CD14-positive monocyte (primary cell): Measurements from ENCODE around the gene S100A5. TPM values are rescaled to one million over a fixed set of nuclear protein-coding genes. Genes with fewer than 3 reads are reported as not detected.
"Not testable (repeated sequence)": the region's sequence is repeated elsewhere in the genome, so short reads cannot be mapped to it uniquely, and the experiment has no call there.

Source experiments
- DNase-seq, 3 donors: peaks; one replicate each; pipeline ENCODE4 v3.0.0-alpha.2; 2011 to 2022
- H2AFZ ChIP-seq: 2 replicates; pipeline ENCODE4 v1.6.0; 2012; ENCODE audit warnings: mild to moderate bottlenecking, low read depth, low read length, inconsistent platforms; ENCODE audit not compliant: insufficient read depth, poor library complexity, severe bottlenecking
- H3K27ac ChIP-seq, 2 donors: 1 replicate in 1 of 2; 2 replicates in 1 of 2; pipeline ENCODE4 v1.5.1; 2012 to 2013; ENCODE audit warnings: low read length in 2 of 2, control low read depth in 1 of 2, inconsistent platforms in 1 of 2, low read depth in 1 of 2, mild to moderate bottlenecking in 1 of 2
- H3K27me3 ChIP-seq, 2 donors: one replicate each; pipeline versions ENCODE4 v1.6.0 to v1.6.1; 2011 to 2013; ENCODE audit warnings: low read length in 2 of 2; ENCODE audit not compliant: control insufficient read depth in 2 of 2, insufficient read depth in 2 of 2
- H3K36me3 ChIP-seq, 2 donors: replicated peaks in 1 of 2; 1 replicate in 1 of 2; 2 replicates in 1 of 2; pipeline versions ENCODE4 v1.5.1 to v1.6.1; 2012 to 2013; ENCODE audit warnings: low read length in 2 of 2, control low read depth in 1 of 2, inconsistent platforms in 1 of 2, mild to moderate bottlenecking in 1 of 2; ENCODE audit not compliant: insufficient read depth in 2 of 2, control insufficient read depth in 1 of 2
- H3K4me1 ChIP-seq, 2 donors: 1 replicate in 1 of 2; 2 replicates in 1 of 2; pipeline versions ENCODE4 v1.5.1 to v1.6.1; 2012 to 2013; ENCODE audit warnings: low read length in 2 of 2, control low read depth in 1 of 2, inconsistent platforms in 1 of 2, mild to moderate bottlenecking in 1 of 2, moderate library complexity in 1 of 2; ENCODE audit not compliant: insufficient read depth in 2 of 2, control insufficient read depth in 1 of 2
- H3K4me2 ChIP-seq: replicated peaks from 2 replicates; pipeline ENCODE3; 2012; ENCODE audit warnings: low read length, moderate library complexity, mild to moderate bottlenecking; ENCODE audit not compliant: poor library complexity, severe bottlenecking; ENCODE audit errors: extremely low read depth
- H3K4me3 ChIP-seq, 3 experiments: fragments of 200-600 bp in 1 of 3; sonication (generic) in 1 of 3; replicated peaks in 1 of 3; 1 replicate in 2 of 3; 2 replicates in 1 of 3; pipeline ENCODE4 v1.5.1; 2011 to 2013; ENCODE audit warnings: low read length in 3 of 3, mild to moderate bottlenecking in 3 of 3, control low read depth in 2 of 3, low read depth in 2 of 3, inconsistent platforms in 1 of 3, moderate library complexity in 1 of 3
- H3K79me2 ChIP-seq: 2 replicates; pipeline ENCODE4 v1.6.0; 2012; ENCODE audit warnings: mild to moderate bottlenecking, control low read depth, inconsistent platforms, low read length, moderate library complexity; ENCODE audit not compliant: insufficient read depth
- H3K9ac ChIP-seq: 2 replicates; pipeline ENCODE4 v1.6.0; 2017; ENCODE audit warnings: low read length, mild to moderate bottlenecking; ENCODE audit not compliant: insufficient read depth, poor library complexity, severe bottlenecking
- H3K9me3 ChIP-seq, 2 donors: replicated peaks in 1 of 2; 1 replicate in 1 of 2; 2 replicates in 1 of 2; pipeline versions ENCODE4 v1.5.1 to v1.6.1; 2012 to 2013; ENCODE audit warnings: low read length in 2 of 2, control low read depth in 1 of 2; ENCODE audit not compliant: control insufficient read depth in 1 of 2, insufficient read depth in 1 of 2
- H4K20me1 ChIP-seq: 2 replicates; pipeline ENCODE4 v1.6.0; 2012; ENCODE audit warnings: mild to moderate bottlenecking, low read length, control low read depth, moderate library complexity; ENCODE audit not compliant: insufficient read depth
- H3K27ac Mint-ChIP-seq, 7 donors: one replicate each; pipeline ENCODE4 v1.8.0; 2020; ENCODE audit warnings: mild to moderate bottlenecking in 7 of 7, mixed read lengths in 7 of 7, moderate library complexity in 6 of 7, inconsistent platforms in 2 of 7
- H3K27me3 Mint-ChIP-seq, 3 donors: one replicate each; pipeline ENCODE4 v1.8.0; 2021 to 2022; ENCODE audit warnings: low read depth in 3 of 3, mild to moderate bottlenecking in 3 of 3, mixed read lengths in 3 of 3, moderate library complexity in 3 of 3, inconsistent platforms in 1 of 3
- H3K36me3 Mint-ChIP-seq, 2 donors: one replicate each; pipeline ENCODE4 v1.8.0; 2020; ENCODE audit warnings: mixed read lengths in 2 of 2, inconsistent platforms in 1 of 2, mild to moderate bottlenecking in 1 of 2
- H3K4me1 Mint-ChIP-seq: one replicate; pipeline ENCODE4 v1.8.0; 2020; ENCODE audit warnings: mild to moderate bottlenecking, mixed read lengths
- H3K4me3 Mint-ChIP-seq, 2 donors: one replicate each; pipeline ENCODE4 v1.8.0; 2020; ENCODE audit warnings: mild to moderate bottlenecking in 2 of 2, mixed read lengths in 2 of 2, moderate library complexity in 1 of 2
- H3K9me3 Mint-ChIP-seq, 7 donors: one replicate each; pipeline ENCODE4 v1.8.0; 2020 to 2022; ENCODE audit warnings: mixed read lengths in 7 of 7, mild to moderate bottlenecking in 6 of 7, moderate library complexity in 6 of 7, inconsistent platforms in 2 of 7
- WGBS: methylation state at CpG from one replicate; pipeline ENCODE4 v1.1.5; 2013; ENCODE audit warnings: missing lambda C conversion rate; ENCODE audit not compliant: insufficient coverage; 5-methylcytosine and 5-hydroxymethylcytosine counted together
- intact Hi-C, 2 donors: fragments of 100-400 bp; cut with micrococcal nuclease; formaldehyde crosslinking; loops; one replicate each; pipeline versions ENCODE4 v1.15.0 to v1.15.1; 2023
- polyA plus RNA-seq, 3 donors: library from polyadenylated mRNA; depleted of rRNA in 1 of 3; unstranded in 2 of 3; stranded (reverse) in 1 of 3; fragments of 300-500 nt in 2 of 3; fragments of >200 nt in 1 of 3; fragmentation: Illumina TruSeq in 2 of 3; gene quantifications; 1 replicate in 2 of 3; 2 replicates in 1 of 3; pipeline ENCODE4 v1.2.3, GENCODE V29; 2012 to 2021
- TF ChIP-seq, protein P1 (sequence below): fragments of 200-600 bp; IDR thresholded peaks from one replicate; pipeline ENCODE4 v1.8.0; 2022; ENCODE audit warnings: antibody characterized with exemption, mild to moderate bottlenecking

Gene S100A5
- polyA plus RNA-seq, 3 donors: 1.4 to 2.1 TPM; not detected in 1

DNA sequence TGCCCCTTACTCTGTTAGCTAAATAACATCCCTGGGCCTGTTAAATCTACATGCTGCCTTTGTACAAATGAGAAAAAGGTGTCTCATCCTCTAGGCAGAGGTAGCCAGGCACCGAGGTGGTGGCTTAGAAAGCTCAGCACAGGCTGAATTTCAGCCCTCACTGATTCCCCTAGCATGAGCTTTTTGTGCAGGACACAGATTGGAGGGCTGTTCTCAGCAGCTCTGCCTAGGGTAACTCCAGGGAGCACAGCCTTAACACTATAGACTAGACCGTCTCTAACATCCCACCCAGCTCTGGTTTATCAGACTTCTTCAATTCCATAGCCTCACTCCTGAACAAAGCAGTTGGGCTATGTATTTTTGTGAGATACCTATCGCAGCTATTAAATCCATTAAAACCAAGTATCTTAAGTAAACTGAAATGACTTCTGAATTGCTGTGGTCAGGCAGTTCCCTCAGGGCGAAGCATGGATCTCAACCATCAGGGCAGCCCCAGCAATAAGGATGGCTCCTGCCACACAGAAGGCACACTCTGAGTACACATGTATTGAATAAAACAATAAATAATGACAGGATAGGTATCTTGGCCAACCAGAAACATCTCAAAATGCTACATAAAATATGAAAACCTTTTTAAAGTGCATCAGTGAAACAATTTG is 19.8 kb downstream of the S100A5 start:
- peaks cover 0 to 2% of the 10 kb centered on the region in 2 donors for H3K36me3 Mint-ChIP-seq
- Histone ChIP-seq H3K27me3 (no peaks in the 10 kb centered on the region), H3K9me3 (no peaks in the 10 kb centered on the region), H3K4me1 (peaks cover 43 to 48% of the 10 kb centered on the region in 2 donors), H3K36me3 (no peaks in the 10 kb centered on the region), H3K4me2 (no peak overlapping the region), H4K20me1 (no peaks in the 10 kb centered on the region), H3K27ac (no peak overlapping the region), H3K79me2 (no peaks in the 10 kb centered on the region), H3K9ac (no peak overlapping the region), H3K4me3 (no peak overlapping the region), H2AFZ (no peak overlapping the region)
- DNase-seq: no peak
- intact Hi-C loops: no loop called here
- no peak overlapping the region for H3K27ac Mint-ChIP-seq
- peaks cover 52% of the 10 kb centered on the region for H3K4me1 Mint-ChIP-seq
- peaks cover 0 to 2% (median 0%) of the 10 kb centered on the region in 3 donors for H3K27me3 Mint-ChIP-seq
- H3K4me3 Mint-ChIP-seq: no peak overlapping the region
- 100% methylated on average over 1 of the region's 4 CpGs for WGBS
- TF ChIP-seq, protein P1, sequence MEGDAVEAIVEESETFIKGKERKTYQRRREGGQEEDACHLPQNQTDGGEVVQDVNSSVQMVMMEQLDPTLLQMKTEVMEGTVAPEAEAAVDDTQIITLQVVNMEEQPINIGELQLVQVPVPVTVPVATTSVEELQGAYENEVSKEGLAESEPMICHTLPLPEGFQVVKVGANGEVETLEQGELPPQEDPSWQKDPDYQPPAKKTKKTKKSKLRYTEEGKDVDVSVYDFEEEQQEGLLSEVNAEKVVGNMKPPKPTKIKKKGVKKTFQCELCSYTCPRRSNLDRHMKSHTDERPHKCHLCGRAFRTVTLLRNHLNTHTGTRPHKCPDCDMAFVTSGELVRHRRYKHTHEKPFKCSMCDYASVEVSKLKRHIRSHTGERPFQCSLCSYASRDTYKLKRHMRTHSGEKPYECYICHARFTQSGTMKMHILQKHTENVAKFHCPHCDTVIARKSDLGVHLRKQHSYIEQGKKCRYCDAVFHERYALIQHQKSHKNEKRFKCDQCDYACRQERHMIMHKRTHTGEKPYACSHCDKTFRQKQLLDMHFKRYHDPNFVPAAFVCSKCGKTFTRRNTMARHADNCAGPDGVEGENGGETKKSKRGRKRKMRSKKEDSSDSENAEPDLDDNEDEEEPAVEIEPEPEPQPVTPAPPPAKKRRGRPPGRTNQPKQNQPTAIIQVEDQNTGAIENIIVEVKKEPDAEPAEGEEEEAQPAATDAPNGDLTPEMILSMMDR: no peak
- peaks cover 0 to 7% (median 3%) of the 10 kb centered on the region in 7 donors for H3K9me3 Mint-ChIP-seq

DNA sequence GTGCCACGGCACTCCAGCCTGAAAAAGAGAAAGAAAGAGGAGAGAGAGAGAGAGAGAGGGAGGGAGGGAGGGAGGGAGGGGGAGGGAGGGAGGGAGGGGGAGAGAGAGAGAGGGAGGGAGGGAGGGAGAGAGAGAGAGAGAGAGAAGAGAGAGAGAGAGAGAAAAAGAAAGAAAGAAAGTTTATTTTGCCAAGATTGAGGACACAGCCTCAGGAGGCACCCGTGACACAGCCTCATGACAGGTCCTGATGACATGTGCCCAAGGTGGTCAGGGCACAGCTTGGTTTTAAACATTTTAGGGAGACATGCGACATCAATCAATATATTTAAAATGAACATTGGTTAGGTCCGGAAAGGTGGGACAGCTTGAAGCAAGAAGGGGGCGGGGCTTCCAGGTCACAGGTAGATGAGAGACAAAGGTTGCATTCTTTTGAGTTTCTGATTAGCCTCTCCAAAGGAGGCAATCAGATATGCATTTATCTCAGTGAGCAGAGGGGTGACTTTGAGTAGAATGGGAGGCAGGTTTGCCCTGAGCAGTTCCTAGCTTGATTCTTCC is 20.5 kb downstream of the S100A5 start:
- not testable (repeated sequence) for H2AFZ ChIP-seq
- peak overlapping the region in 1 of 7 donors; percentile 13 for H3K27ac Mint-ChIP-seq

More for the DNA sequence above, 20.5 kb downstream of the S100A5 start:
- H3K4me1 Mint-ChIP-seq: peaks cover 53% of the 10 kb centered on the region
- H3K4me3 Mint-ChIP-seq, intact Hi-C loops, DNase-seq, H3K27ac ChIP-seq, H3K9me3 Mint-ChIP-seq, H3K27me3 ChIP-seq, H3K9me3 ChIP-seq, H3K79me2 ChIP-seq, H4K20me1 ChIP-seq, H3K4me3 ChIP-seq, H3K4me2 ChIP-seq, H3K27me3 Mint-ChIP-seq, H3K9ac ChIP-seq, H3K36me3 Mint-ChIP-seq, H3K36me3 ChIP-seq: not testable (repeated sequence)
- 40% methylated on average over 1 of the region's 5 CpGs for WGBS
- H3K4me1 ChIP-seq: peaks cover 49 to 53% of the 10 kb centered on the region in 2 donors
